ENCODE measurements around the gene MFAP5.

MFAP5 gene, protein sequence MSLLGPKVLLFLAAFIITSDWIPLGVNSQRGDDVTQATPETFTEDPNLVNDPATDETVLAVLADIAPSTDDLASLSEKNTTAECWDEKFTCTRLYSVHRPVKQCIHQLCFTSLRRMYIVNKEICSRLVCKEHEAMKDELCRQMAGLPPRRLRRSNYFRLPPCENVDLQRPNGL

DNA sequence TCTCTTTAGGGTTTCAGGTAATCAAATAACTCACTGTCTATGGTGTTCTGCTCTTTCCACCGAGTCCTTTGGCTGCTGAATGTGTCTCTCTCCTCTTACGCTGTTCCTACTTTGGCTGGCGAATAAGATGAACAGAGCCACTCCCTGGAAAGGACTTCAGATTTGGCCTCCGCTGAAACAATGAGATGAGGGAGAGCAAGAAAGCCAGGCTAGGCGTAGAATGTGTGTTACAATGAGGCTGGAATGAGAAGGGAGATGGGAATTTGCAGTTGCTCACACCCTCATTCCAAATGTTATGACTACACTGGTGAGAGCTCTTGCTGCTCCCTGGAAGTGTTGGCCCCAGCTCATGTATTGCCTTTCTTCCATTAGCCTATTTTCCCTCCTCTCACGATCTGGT is at the start of gene MFAP5:
Gene MFAP5, minus strand, starts transcription at position 234 of the 400 bp plus-strand sequence. CDS start 722 bp downstream, outside the sequence.
- no peak for DNase-seq

- DNase-seq, result no peak
These were observed 46.7 kb upstream of the MFAP5 start for GRCh38 chr12:8709124-8709830.

GRCh38 chr12:8702159-8702558 is 39.5 kb upstream of the MFAP5 start:
- no peak for DNase-seq

GRCh38 chr12:8701046-8701660 is 38.5 kb upstream of the MFAP5 start:
- no peak for DNase-seq

- no peak for DNase-seq
These were observed 37.1 kb upstream of the MFAP5 start for GRCh38 chr12:8699714-8700113.

- DNase-seq, result no peak
These were observed 36.3 kb upstream of the MFAP5 start for GRCh38 chr12:8698879-8699278.

- DNase-seq, result no peak
These were observed 35.7 kb upstream of the MFAP5 start for GRCh38 chr12:8698132-8698851.

DNA sequence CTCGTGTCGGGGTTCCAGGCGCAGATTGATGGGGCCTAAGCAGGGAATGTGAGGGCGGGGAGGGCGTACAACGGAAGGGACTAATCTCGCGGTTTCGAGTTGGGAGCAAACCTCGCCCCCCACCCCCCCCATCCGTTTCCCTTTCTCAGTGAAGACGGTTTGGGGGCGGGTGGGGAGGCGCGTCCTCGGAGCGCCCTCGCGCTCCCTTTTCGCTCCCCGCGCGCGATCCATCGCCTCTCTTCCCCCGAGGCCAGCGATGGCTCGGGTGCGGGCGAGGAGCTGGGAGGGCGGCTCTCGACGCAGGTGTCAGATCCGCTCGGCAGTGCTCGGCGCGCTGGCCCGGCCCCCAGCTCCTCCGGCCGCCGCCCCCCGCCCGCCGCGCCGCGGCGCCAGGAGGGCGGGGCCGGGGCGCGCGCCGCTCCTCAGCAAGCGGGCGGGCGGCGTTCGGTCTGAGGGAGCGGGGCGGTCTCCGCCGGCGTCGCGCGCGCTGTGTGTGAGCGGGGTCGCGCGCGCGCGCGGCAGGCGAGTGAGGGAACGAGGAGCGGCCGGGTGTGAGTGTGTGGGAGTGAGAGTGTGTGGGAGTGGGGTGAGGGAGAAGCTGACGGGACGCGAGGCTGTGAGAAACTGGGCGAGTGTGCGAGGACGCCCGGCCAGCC is 35.0 kb upstream of the MFAP5 start, which contains the start of gene RIMKLB:
Gene RIMKLB, plus strand, starts transcription at position 516 of the 656 bp plus-strand sequence. CDS start 15,876 bp downstream, outside the sequence.
- no peak for DNase-seq

- DNase-seq, result no peak
These were observed 34.5 kb upstream of the MFAP5 start for GRCh38 chr12:8697120-8697475.

- no peak for DNase-seq
These were observed 33.9 kb upstream of the MFAP5 start for GRCh38 chr12:8696442-8697090.

- no peak for DNase-seq
These were observed 32.5 kb upstream of the MFAP5 start for GRCh38 chr12:8695116-8695515.

DNA sequence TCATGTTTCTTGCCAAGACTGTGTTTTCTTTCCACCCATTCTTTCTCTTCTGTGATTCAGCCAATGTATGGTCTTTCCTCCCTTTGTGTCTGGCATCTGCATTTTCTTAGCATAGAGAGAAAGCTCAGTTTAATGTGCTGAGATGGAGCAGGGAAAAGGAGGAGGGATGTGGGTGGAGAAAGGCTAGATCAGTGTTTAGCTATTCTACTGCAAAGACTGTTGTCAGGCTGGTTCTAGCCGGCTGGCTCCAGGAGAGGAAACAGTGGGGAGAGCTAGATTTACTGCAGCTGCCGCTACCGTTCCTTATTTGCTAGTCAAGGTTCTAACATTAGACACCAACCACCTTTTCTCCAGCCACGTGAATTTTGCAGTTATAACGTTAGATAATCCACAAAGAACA is 29.9 kb upstream of the MFAP5 start:
- no peak for DNase-seq

GRCh38 chr12:8689681-8690080 is 27.1 kb upstream of the MFAP5 start:
- DNase-seq, result no peak

DNA sequence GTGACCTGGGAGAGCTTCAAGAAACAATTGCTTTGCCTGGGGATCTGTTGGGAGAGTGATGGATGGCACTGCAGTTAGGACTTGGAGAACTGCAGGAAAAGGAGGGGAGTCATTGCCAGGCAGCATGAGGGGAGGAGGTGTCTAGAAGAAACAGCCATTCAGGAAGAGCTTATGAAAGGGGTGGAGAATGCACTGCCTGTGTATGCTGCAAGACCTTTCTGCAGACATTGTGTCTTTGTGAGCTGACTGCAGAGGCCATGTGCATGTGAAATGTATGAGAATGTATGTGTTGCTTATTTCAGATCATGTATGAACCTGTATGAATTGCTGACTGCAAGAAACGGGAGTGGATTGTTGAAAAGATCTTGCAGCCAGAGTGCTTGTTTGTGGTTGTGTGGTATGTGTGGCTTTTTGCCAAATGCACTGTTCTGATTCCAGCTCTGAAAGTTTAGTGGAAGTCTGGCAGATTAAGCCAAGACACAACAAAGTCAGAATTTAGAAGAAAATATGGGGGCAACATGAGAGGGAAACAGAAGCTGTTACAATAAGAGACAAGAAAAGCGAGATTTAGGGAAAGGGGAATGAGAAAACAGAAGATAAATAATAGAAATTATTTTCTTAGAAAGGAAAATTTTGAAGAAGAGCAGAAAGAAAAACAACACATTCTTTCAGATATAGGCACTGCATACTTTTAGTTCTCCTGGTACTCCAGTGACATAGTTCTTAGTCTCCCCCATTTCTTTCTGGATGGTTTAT is 25.4 kb upstream of the MFAP5 start:
- no peak for DNase-seq

GRCh38 chr12:8685051-8685450 is 22.4 kb upstream of the MFAP5 start:
- DNase-seq, result no peak

DNA sequence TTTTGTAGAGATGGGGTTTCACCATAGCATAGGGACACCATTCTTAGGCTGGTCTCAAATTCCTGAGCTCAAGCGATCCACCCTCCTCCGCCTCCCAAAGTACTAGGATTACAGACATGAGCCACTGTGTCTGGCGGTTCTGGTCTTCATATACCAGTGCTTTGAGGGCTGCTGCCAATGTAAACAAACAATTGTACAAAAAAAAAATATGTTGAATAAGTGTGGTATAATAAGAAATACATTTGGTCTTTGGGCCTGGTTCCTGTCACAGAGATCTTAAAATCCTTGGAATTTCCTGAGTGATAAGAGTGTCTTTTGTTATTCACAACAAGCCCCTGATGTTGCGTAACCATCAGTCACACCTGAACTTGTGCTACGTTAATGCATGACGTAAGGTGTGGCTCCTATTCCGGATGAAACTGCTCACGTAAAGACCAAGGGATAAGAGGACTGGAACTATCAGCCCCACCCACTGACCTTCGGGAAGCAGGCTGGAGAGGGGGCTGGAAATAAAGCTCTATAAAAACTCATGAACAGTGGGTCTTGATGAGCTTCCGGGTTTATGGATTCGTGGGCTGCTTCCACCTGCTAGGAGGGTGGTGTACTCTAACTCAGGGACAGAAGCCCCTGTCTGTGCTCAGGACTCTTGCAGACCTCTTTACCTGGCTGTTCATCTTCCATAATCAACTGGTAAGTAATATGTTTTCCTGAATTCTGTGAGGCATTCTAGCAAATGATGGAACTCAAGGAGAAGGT is 18.7 kb upstream of the MFAP5 start:
- no peak for DNase-seq

- no peak for DNase-seq
These were observed 17.9 kb upstream of the MFAP5 start for GRCh38 chr12:8680533-8680932.

- DNase-seq, result no peak
These were observed 16.1 kb upstream of the MFAP5 start for GRCh38 chr12:8678661-8679111.

- no peak for DNase-seq
These were observed 14.7 kb upstream of the MFAP5 start for GRCh38 chr12:8677362-8677761.

- no peak for DNase-seq
These were observed 14.0 kb upstream of the MFAP5 start for GRCh38 chr12:8676651-8677050.

GRCh38 chr12:8675591-8676036 is 13.0 kb upstream of the MFAP5 start:
- no peak for DNase-seq
